SK-N-MC (cell line): Measurements from ENCODE around the gene SGPP2.

Experiments
- DNase-seq: peaks from one replicate; pipeline ENCODE4 v3.0.0-alpha.2; 2011; ENCODE audit warnings: low read depth, low spot score
- H3K27ac ChIP-seq: fragments of 200-600 bp; sonication (generic); 2 replicates; pipeline ENCODE4 v1.5.1; 2016; ENCODE audit warnings: mixed run types
- H3K36me3 ChIP-seq: fragments of 200-600 bp; sonication (generic); 2 replicates; pipeline ENCODE4 v1.6.1; 2017; ENCODE audit warnings: antibody characterized with exemption, low read length, mixed read lengths; ENCODE audit not compliant: insufficient read depth
- H3K4me3 ChIP-seq: fragments of 200-600 bp; sonication (generic); 2 replicates; pipeline ENCODE4 v1.5.1; 2016
- H3K9ac ChIP-seq: fragments of 200-600 bp; sonication (generic); 2 replicates; pipeline ENCODE4 v1.8.0; 2017; ENCODE audit warnings: mixed run types, mixed read lengths; ENCODE audit not compliant: insufficient read length
- H3K9me3 ChIP-seq: fragments of 200-600 bp; sonication (generic); 2 replicates; pipeline ENCODE4 v1.6.1; 2017; ENCODE audit warnings: low read depth, mild to moderate bottlenecking, antibody characterized with exemption, low read length, moderate library complexity, mixed read lengths
- EZH2 ChIP-seq: fragments of 200-600 bp; sonication (generic); IDR thresholded peaks from one replicate; pipeline ENCODE4 v1.6.1; 2017; ENCODE audit warnings: antibody characterized with exemption
- FOXP2 ChIP-seq: optimal IDR thresholded peaks from 2 replicates; pipeline ENCODE3; 2011; ENCODE audit warnings: mild to moderate bottlenecking, moderate library complexity; ENCODE audit not compliant: insufficient read depth; ENCODE audit errors: extremely low read length, control extremely low read depth
- POLR2AphosphoS5 ChIP-seq: IDR thresholded peaks from 2 replicates; pipeline ENCODE4 v1.6.1; 2012; ENCODE audit warnings: mild to moderate bottlenecking, low read depth, low read length, borderline replicate concordance

The SGPP2 gene

DNA sequence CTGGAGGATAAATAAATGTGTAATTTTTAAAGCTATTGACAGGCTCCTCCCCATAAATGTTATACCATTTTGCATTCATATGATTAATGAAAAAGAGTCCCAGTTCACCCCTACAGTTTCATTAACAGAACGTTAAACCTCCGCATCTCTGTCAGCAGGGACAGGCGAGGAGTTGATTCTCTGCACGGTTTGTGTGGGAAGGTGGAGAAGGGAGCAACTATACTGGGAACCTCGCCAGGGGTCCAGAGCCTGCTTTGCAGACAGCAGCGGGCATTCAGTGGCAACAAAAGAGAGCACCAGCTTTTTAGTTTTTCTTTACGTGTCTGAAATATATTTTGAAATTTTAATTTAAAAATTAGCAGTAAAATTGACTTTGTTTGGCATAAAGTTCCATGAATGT, 130.2 kb downstream of the SGPP2 start:
- Histone ChIP-seq H3K9me3 (no peaks in the 10 kb centered on the region), H3K9ac (no peak overlapping the region), H3K27ac (no peak overlapping the region), H3K4me3 (no peak overlapping the region), H3K36me3 (no peaks in the 10 kb centered on the region)
- no peak for DNase-seq
- no peak for TF ChIP-seq POLR2AphosphoS5
- no peak for TF ChIP-seq EZH2
- no peak for TF ChIP-seq FOXP2

DNA sequence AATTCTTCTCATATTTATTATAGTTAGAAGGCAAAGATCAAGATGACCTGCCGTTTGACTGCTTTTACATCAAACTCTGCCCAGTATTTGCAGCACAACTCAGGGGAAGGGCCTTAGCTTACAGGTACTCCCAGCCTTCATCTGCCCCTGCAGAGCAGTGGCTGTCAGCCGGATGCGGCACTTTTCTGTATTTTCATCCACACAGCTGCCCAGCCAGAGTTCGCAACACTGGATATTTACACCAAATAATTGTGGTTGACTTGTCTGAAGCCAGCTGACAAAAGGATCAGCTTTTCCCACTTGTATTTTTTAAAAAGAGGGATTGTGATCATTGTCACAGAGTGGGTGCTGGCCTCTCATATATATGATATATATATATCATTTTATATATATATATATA, 136.8 kb downstream of the SGPP2 start:
- no peak overlapping the region for H3K9ac ChIP-seq
- H3K36me3 ChIP-seq = no peaks in the 10 kb centered on the region; the same call in 1 of the 2 replicates
- H3K27ac ChIP-seq = no peak overlapping the region
- H3K9me3 ChIP-seq = no peaks in the 10 kb centered on the region
- H3K4me3 ChIP-seq = no peak overlapping the region
- TF ChIP-seq EZH2 = no peak
- no peak for TF ChIP-seq POLR2AphosphoS5
- no peak for TF ChIP-seq FOXP2
- DNase-seq = no peak

DNA sequence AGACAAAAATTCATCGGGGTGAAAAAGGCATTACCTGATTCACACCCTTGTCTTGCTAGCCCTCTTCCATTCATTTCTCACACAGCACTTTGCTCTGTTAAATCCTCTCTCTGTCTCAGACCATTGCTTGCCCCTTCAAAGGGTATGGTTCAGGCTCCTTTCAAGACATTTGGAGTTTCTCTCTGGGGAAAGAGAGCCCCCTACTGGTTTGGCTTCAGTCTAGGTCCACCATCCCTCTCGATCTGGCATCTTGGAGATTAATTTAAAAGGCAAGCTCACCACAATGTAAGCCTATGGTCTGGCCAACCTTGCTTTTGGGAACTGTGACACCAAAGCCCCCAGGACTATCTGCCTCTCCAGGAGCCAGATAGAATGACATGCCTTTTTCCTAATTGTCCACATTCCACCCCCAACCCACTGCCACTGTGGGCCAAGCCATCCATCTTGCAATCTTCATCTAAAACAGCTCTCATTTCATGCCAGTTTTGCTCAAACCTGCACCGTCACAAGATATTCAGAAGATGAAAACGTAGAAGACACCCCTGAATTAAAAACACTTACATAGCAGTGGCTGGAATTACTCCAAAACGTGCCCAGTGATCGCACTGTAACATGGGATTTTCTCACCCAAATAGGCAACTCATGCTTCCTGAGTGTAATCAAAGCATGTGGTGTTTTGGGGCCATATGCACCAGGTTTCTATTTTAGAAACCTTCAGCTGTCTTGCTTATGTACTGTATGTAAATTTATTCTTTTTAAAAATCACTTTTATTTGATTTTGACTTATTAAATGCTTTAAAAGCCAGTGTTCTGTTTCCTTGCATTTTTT, 137.7 kb downstream of the SGPP2 start:
- no peak overlapping the region for H3K4me3 ChIP-seq
- peaks cover 8% of the 10 kb centered on the region; the same call in 1 of the 2 replicates for H3K36me3 ChIP-seq
- TF ChIP-seq POLR2AphosphoS5 (no peak), FOXP2 (no peak), EZH2 (no peak)
- H3K9ac ChIP-seq = no peak overlapping the region
- H3K27ac ChIP-seq = no peak overlapping the region
- no peaks in the 10 kb centered on the region for H3K9me3 ChIP-seq
- peak; percentile 57 for DNase-seq

DNA sequence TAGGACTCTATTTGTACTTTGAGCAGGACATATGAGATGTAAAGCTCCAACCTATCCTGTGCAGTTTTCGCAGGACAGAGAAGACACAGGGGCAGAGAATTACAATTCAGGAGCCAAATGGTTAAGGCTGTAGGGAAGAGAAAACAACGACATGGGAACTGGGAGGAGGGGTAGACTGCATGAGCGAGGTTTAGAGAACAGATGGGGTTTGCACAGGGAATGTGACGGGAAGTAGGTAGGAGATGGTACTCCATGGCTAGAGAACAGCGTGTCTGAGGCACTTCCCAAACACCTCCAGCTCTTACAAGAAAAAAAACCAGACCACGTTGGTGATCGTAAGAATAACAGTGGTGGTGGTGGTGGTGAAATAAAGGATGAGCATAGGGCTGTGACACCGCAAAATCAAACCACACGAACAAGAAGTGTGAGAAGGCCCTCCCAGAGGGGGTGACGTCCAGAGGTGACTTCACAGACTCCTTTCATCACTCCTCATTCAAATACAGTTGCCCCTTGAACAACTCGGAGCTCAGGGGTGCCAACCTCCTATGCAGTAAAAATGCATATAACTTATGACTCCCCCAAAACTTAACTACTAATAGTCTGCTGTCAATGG, 138.9 kb downstream of the SGPP2 start:
- no peak overlapping the region for H3K27ac ChIP-seq
- peaks cover 14% of the 10 kb centered on the region; the same call in 1 of the 2 replicates for H3K36me3 ChIP-seq
- H3K9me3 ChIP-seq = no peaks in the 10 kb centered on the region
- H3K4me3 ChIP-seq = no peak overlapping the region
- DNase-seq = no peak
- no peak overlapping the region for H3K9ac ChIP-seq
- TF ChIP-seq POLR2AphosphoS5 = no peak
- TF ChIP-seq EZH2 = no peak
- TF ChIP-seq FOXP2 = no peak

DNA sequence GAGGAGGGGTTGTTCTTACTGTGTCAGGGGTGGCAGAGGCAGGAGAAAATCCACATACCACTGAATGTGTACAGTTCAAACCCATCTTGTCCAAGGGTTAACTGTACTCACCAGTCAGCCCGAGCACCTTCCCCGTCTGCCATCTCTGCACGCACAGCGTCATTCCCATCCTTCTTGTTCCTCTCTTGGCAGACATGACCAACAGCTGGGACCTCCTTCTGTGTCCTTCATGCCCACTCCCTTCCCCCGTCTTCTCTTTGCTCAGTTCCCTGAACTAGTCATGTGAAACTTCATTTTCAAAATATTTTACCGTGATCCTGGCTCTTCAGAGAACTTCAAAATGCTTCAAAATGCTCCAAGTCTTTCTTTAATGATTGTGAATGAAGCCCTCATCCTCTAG, 139.6 kb downstream of the SGPP2 start:
- H3K36me3 ChIP-seq = peaks cover 15% of the 10 kb centered on the region; the same call in 1 of the 2 replicates
- H3K9me3 ChIP-seq = no peaks in the 10 kb centered on the region
- H3K9ac ChIP-seq = no peak overlapping the region
- H3K27ac ChIP-seq = no peak overlapping the region
- H3K4me3 ChIP-seq = no peak overlapping the region
- no peak for TF ChIP-seq FOXP2
- TF ChIP-seq EZH2 = no peak
- no peak for DNase-seq

DNA sequence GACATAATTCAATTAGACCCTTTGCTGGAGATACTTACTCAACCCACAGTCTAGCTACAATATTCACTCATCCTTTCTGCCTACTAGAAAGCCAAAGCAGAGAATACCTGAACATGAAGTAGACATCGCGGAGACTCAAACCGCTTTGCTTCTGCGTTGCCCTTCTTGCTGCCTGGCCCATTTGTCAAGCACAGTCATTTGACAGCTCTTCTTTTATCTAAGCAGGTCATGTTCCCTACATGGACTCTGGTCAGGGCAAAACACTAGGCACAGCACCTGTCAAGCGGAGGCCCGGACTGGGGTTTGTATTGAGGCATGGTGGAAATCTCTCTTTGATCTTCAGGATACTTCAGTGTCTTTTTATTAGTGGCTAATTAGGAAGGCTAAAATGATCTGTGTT, 141.9 kb downstream of the SGPP2 start:
- no peak for DNase-seq
- no peak for TF ChIP-seq FOXP2
- no peak for TF ChIP-seq EZH2
- no peak for TF ChIP-seq POLR2AphosphoS5
- H3K9ac ChIP-seq = no peak overlapping the region

DNA sequence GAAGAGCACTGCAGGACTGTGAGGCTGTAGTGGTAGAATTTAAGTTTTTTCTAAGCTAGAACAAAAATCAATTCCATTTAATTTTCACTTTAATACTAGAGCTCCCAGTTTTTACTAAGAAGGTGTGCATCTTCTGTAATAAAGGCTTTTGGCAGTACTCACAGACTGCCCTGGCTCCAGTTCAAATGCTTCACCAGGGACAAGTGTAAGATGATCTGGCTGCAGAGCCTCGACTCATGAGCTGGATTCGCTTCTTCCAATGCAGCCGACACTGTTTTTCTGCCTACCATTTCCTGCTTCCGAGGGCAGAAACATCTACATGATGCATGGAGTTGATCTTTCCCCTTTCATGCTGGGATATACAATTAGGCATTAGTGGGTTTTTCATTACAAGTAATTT, 144.5 kb downstream of the SGPP2 start:
- DNase-seq = no peak
- Histone ChIP-seq H3K36me3 (peaks cover 34% of the 10 kb centered on the region), H3K9ac (no peak overlapping the region), H3K4me3 (no peak overlapping the region), H3K9me3 (no peaks in the 10 kb centered on the region), H3K27ac (no peak overlapping the region)
- no peak for TF ChIP-seq POLR2AphosphoS5
- TF ChIP-seq EZH2 = no peak
- no peak for TF ChIP-seq FOXP2

More for the DNA sequence above, 141.9 kb downstream of the SGPP2 start:
- Histone ChIP-seq H3K9me3 (no peaks in the 10 kb centered on the region), H3K4me3 (no peak overlapping the region), H3K36me3 (peaks cover 23% of the 10 kb centered on the region), H3K27ac (no peak overlapping the region)

DNA sequence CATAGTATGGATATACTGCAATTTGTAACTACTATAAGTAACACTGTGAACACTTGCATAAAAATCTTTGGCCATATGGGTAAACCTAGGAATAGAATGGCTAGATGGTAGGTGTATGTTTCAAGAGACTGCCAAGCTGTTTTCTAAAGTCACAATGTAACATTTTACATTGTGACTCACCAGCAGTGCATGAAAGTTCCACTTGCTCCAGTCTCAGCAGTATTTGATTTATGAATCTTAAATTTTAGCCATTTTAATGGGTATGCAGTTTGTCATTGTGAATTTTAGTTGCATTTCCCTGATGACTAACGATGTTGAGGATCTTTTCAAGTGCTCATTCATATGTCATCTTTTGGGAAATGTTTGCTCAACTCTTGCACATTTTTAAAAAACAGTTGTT, 145.5 kb downstream of the SGPP2 start:
- H3K9me3 ChIP-seq = no peaks in the 10 kb centered on the region
- no peak overlapping the region for H3K9ac ChIP-seq
- peaks cover 38% of the 10 kb centered on the region for H3K36me3 ChIP-seq
- no peak overlapping the region for H3K27ac ChIP-seq
- no peak for DNase-seq
- TF ChIP-seq FOXP2 = no peak
- no peak for TF ChIP-seq EZH2
- no peak overlapping the region for H3K4me3 ChIP-seq
